ENCODE data around the gene MDGA2. TPM values are rescaled to one million over a fixed set of nuclear protein-coding genes. Genes with fewer than 3 reads are reported as not detected.

MDGA2 gene
- total and polyA plus RNA-seq, 9 of the 15 experiments (the other 6 are each of a cell fraction or from before 2014, with no cell fraction given): 0.01 to 0.18 (median 0.03) TPM; not detected in 5

DNA sequence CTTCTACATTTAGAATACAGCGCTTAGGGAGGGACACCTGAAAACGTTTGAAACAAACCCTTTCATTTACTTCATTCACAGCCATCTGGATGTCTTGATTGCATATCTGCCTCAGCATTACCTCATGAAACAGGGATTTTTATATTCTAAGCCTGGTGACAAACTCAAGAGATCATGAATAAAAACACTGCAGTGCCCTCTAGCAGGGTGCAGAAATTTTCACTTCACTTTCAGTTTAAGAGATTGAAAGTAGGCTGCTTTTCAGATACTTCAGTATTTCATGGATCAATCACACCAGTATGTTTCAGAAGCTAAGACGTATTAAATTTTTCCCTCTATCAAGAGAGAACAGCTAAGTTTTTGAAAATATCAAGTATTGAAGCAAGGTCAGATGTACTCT is 467.8 kb downstream of the MDGA2 start (continued):
- TF ChIP-seq, protein P1, sequence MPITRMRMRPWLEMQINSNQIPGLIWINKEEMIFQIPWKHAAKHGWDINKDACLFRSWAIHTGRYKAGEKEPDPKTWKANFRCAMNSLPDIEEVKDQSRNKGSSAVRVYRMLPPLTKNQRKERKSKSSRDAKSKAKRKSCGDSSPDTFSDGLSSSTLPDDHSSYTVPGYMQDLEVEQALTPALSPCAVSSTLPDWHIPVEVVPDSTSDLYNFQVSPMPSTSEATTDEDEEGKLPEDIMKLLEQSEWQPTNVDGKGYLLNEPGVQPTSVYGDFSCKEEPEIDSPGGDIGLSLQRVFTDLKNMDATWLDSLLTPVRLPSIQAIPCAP (CRISPR knock-in tag; IDR thresholded peaks at IDR 0.05; ENCODE audit: borderline replicate concordance): no peak
- TF ChIP-seq, protein P2, sequence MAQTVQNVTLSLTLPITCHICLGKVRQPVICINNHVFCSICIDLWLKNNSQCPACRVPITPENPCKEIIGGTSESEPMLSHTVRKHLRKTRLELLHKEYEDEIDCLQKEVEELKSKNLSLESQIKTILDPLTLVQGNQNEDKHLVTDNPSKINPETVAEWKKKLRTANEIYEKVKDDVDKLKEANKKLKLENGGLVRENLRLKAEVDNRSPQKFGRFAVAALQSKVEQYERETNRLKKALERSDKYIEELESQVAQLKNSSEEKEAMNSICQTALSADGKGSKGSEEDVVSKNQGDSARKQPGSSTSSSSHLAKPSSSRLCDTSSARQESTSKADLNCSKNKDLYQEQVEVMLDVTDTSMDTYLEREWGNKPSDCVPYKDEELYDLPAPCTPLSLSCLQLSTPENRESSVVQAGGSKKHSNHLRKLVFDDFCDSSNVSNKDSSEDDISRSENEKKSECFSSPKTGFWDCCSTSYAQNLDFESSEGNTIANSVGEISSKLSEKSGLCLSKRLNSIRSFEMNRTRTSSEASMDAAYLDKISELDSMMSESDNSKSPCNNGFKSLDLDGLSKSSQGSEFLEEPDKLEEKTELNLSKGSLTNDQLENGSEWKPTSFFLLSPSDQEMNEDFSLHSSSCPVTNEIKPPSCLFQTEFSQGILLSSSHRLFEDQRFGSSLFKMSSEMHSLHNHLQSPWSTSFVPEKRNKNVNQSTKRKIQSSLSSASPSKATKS (CRISPR knock-in tag; IDR thresholded peaks at IDR 0.05): no peak
- TF ChIP-seq TARDBP (IDR thresholded peaks at IDR 0.05) (no peak), CCAR2 (IDR thresholded peaks at IDR 0.05; ENCODE audit: low read depth, low read length) (no peak), RFX7 (CRISPR knock-in tag; IDR thresholded peaks at IDR 0.05) (no peak), MCM2 (IDR thresholded peaks at IDR 0.05; ENCODE audit: low read depth) (no peak)

DNA sequence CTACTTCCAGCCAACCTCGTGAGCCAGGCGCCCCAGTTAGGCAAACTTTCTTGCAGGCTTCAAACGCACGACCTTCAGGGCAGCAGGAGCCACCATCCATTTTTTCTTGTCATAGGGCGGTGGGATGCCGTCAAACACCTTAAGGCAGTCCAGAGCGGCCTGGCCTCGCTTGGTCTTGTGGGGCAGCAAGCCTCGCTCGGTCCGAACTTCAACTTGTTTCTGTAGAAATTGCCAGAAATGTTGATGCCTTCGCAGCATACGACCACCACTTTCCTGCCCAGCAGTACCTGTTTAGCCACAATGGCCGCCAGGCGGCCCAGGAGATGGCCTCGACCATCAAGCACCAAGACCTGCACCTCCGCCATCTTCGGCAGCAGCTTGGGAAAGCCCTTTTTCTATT is 474.7 kb downstream of the MDGA2 start:
- H3K4me3 ChIP-seq: no peak overlapping the region
- H3K79me2 ChIP-seq (ENCODE audit: control insufficient read depth, insufficient read depth, low read length): no peaks in the 10 kb centered on the region
- H3K36me3 ChIP-seq (ENCODE audit: control insufficient read depth, insufficient read depth, low read length): no peaks in the 10 kb centered on the region
- ATAC-seq (no peak), DNase-seq (ENCODE audit: extremely low read depth in 1 of 4, low spot score in 3 of 4) (no peak), FAIRE-seq (no peak)
- TF ChIP-seq ZNF224 (CRISPR knock-in tag; IDR thresholded peaks at IDR 0.05) (no peak), PHTF2 (CRISPR knock-in tag; IDR thresholded peaks at IDR 0.05) (no peak), ZNF644 (tag; IDR thresholded peaks at IDR 0.05; ENCODE audit: low read depth) (no peak), PHB2 (IDR thresholded peaks at IDR 0.05; ENCODE audit: low read depth) (no peak)
- TF ChIP-seq, protein P3, sequence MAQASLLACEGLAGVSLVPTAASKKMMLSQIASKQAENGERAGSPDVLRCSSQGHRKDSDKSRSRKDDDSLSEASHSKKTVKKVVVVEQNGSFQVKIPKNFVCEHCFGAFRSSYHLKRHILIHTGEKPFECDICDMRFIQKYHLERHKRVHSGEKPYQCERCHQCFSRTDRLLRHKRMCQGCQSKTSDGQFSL (CRISPR knock-in tag; IDR thresholded peaks at IDR 0.05): no peak
- TF ChIP-seq, protein P3 (tag; IDR thresholded peaks at IDR 0.05): no peak
- no peaks in the 10 kb centered on the region for H3K27me3 ChIP-seq (ENCODE audit: control insufficient read depth in 2 of 2, insufficient read depth in 2 of 2, low read length in 2 of 2)
- no peaks in the 10 kb centered on the region for H4K20me1 ChIP-seq (replicated peaks; ENCODE audit: control insufficient read depth, insufficient read depth, low read length)
- H3K9ac ChIP-seq (ENCODE audit: insufficient read depth in 1 of 2, low read depth in 2 of 2, low read length in 2 of 2): no peak overlapping the region
- no peak overlapping the region for H3K27ac ChIP-seq (ENCODE audit: extremely low read depth, low read depth, low read length)
- no peak overlapping the region for H3K4me2 ChIP-seq (ENCODE audit: insufficient read depth, low read length)
- no peaks in the 10 kb centered on the region for H3K4me1 ChIP-seq (replicated peaks in 1 of 2; ENCODE audit: control insufficient read depth in 2 of 2, insufficient read depth in 2 of 2, low read length in 2 of 2)
- no TSS peak for BruUV-seq (replicated peaks)
- no peaks in the 10 kb centered on the region for H3K9me1 ChIP-seq (ENCODE audit: control insufficient read depth, insufficient read depth, low read length)
- H3K9me3 ChIP-seq (replicated peaks; ENCODE audit: control insufficient read depth, insufficient read depth, low read depth, low read length): no peaks in the 10 kb centered on the region
- no peak overlapping the region for H2AFZ ChIP-seq (ENCODE audit: low read depth, low read length)
- in situ Hi-C loops (cut with MboI): no loop called here
- whole genome bisulfite sequencing (ENCODE audit: insufficient coverage, low coverage, missing lambda C conversion rate): 0% methylated on average over 8 of the region's 18 CpGs
- ChIA-PET POLR2A (no interaction called here), CTCF (ENCODE audit: low intra/inter-chr PET ratio) (no interaction called here)
- intact Hi-C loops (cut with micrococcal nuclease): no loop called here

Data from K562 (cell line).